ENCODE results near the gene SLC34A1. TPM values are rescaled to one million over a fixed set of nuclear protein-coding genes. Genes with fewer than 3 reads are reported as not detected.
"Not testable (repeated sequence)": the region's sequence is repeated elsewhere in the genome, so short reads cannot be mapped to it uniquely, and the experiment has no call there.

SLC34A1 gene
- total and polyA plus RNA-seq, 8 donors: not detected

DNA sequence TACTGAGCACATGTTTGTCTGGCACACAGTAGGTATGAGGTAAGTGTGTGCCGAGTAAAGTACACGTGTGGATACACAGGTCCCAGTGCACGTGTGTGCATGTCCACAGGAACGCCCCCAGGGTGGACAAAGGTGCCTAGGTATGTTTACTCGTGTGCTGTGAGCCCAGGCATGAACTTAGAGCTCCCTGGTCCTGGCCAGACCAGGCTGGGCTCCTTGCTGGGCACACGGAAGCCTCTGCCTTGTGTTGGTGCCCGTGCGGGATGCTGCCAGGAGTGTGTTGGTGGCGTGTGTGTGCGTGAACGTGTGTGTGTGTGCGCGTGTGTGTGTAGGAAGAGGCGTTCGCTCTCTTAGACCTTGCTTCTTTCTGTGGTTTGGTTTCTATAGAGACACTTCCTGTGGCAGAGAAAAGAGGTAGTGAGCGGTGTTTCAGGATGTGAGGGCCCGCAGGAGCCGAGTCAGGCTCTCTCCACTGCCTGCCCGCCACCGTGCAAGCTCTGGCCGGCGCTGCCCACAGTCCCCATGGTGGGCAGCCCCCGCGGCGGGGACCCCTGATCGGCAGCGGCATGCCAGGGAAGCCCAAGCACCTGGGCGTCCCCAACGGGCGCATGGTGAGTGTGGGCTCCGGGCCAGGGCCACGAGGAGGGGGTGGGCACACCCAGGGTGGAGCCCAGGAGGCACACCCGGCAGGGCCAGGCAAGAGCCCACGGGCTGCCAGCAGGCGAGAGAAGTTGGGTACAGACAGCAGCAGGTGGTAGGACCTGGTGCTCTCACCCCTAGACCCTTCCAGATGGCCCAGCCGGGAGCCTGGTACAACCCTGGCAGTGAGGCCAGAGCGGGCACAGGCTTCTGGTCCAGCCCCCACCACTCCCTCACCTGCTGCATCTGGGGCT is 26.5 kb upstream of the SLC34A1 start, which contains the start of gene RGS14:
Gene RGS14, plus strand, starts transcription at position 466 of the 893 bp plus-strand sequence. Its CDS starts 101 bp downstream, at position 567.
- FAIRE-seq (no peak), ATAC-seq (peak in 3 of 4 donors; percentile 59 to 67 (median 64)), DNase-seq (peak in 2 of 6 donors; percentile 44 to 75)
- intact Hi-C loops (cut with DNase I): no loop called here
- Histone ChIP-seq H3K27me3 (no peaks in the 10 kb centered on the region), H3K36me3 (no peaks in the 10 kb centered on the region), H3K27ac (no peak within 1 kb of the TSS), H3K4me1 (peaks cover 0 to under 1% (median 0%) of the 10 kb centered on the region in 3 donors), H3K4me3 (peak within 1 kb of the TSS in 1 of 4 donors; percentile 39), H3K9me3 (no peaks in the 10 kb centered on the region)
- 60 to 70% methylated on average over 36 to 37 of the region's 37 CpGs for WGBS, 2 donors
- TF ChIP-seq, protein P1, sequence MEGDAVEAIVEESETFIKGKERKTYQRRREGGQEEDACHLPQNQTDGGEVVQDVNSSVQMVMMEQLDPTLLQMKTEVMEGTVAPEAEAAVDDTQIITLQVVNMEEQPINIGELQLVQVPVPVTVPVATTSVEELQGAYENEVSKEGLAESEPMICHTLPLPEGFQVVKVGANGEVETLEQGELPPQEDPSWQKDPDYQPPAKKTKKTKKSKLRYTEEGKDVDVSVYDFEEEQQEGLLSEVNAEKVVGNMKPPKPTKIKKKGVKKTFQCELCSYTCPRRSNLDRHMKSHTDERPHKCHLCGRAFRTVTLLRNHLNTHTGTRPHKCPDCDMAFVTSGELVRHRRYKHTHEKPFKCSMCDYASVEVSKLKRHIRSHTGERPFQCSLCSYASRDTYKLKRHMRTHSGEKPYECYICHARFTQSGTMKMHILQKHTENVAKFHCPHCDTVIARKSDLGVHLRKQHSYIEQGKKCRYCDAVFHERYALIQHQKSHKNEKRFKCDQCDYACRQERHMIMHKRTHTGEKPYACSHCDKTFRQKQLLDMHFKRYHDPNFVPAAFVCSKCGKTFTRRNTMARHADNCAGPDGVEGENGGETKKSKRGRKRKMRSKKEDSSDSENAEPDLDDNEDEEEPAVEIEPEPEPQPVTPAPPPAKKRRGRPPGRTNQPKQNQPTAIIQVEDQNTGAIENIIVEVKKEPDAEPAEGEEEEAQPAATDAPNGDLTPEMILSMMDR (IDR thresholded peaks at IDR 0.05): no peak

DNA sequence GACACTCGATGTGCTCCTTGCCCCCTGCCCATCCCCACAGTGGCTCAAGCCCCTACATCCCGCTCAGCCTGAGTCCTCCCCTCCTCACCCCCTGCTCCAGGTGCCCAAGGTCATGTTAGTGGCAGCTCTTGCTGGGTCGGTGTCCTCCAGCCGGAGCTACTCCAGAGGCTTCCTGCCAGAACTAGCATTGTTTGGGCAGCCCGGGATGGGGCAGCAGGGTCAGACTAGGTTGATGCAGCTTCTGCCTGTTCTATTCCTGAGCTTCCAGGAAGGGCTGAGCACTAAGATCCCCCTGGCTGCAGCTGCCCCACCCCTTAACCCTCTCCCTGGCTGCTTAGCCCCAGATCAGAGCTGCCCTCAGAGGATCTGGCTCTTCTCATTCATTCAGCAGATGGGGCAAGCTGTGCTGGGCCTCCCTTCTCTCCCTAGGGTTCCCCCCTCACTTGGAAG is 25.8 kb upstream of the SLC34A1 start:
- ATAC-seq (no peak), DNase-seq (peak in 1 of 6 donors; percentile 12), FAIRE-seq (no peak)
- Histone ChIP-seq H3K36me3 (no peaks in the 10 kb centered on the region), H3K27ac (no peak overlapping the region), H3K4me3 (peak overlapping the region in 1 of 4 donors; percentile 39), H3K27me3 (no peaks in the 10 kb centered on the region), H3K4me1 (peaks cover 0 to 2% (median 0%) of the 10 kb centered on the region in 3 donors), H3K9me3 (no peaks in the 10 kb centered on the region)
- TF ChIP-seq, protein P1 (IDR thresholded peaks at IDR 0.05): no peak
- intact Hi-C loops (cut with DNase I): no loop called here
- 22 to 23% methylated on average over 5 of the region's 5 CpGs for WGBS, 2 donors

DNA sequence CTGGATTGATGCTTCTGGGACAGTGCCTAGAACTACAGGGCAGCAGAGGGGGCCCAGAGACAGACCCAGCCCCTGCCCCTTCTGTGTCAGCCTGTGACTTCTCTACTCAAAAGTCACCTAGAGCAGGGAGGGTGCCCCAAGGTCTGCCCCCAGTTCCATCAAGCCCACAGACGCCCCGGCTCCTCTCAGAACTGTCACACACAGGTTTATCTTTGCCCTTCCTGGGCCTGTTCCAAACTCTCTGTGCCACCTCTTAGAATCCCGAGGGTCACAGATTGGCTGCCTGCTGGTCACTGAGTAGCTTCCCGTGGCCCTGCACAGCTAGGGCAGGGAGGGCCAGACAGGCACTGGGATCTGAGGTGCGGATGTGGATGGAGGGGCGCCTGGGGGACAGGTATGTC is 24.8 kb upstream of the SLC34A1 start:
- TF ChIP-seq, protein P1 (IDR thresholded peaks at IDR 0.05): no peak
- Histone ChIP-seq H3K27me3 (no peaks in the 10 kb centered on the region), H3K36me3 (no peaks in the 10 kb centered on the region), H3K27ac (no peak overlapping the region), H3K4me3 (no peak overlapping the region), H3K9me3 (no peaks in the 10 kb centered on the region), H3K4me1 (peaks cover 0 to 7% (median 0%) of the 10 kb centered on the region in 3 donors)
- intact Hi-C loops (cut with DNase I): no loop called here
- ATAC-seq (no peak), DNase-seq (peak in 2 of 6 donors; percentile 14 to 54), FAIRE-seq (no peak)
- WGBS, 2 donors: 69 to 79% methylated on average over 6 of the region's 6 CpGs

DNA sequence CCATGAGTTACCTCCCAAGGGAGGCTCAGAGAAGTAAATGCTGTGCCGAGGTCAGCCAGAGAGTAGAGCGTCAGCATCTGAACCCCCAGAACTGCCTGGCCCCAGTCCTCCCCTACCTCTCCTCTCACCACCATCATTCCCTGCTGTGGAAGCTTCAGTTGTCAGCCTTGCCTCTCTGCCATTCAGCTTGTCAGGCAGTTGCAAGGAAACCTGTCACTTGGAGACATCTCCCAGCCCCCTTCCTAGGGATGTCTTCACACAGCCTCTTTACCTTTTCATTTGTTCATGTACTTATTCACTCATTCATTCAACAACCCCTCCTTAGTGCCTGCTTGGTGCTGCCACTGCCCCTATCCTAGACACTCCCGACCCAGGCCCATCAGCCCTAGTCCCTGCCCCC is 24.4 kb upstream of the SLC34A1 start:
- TF ChIP-seq, protein P1 (IDR thresholded peaks at IDR 0.05): no peak
- intact Hi-C loops (cut with DNase I): no loop called here
- no peak for FAIRE-seq
- no peak overlapping the region for H3K4me3 ChIP-seq
- DNase-seq: peak in 2 of 6 donors; percentile 13 to 24
- H3K9me3 ChIP-seq: no peaks in the 10 kb centered on the region
- no peak for ATAC-seq
- no peaks in the 10 kb centered on the region for H3K27me3 ChIP-seq
- WGBS, 2 donors: 66 to 75% methylated on average over 3 of the region's 3 CpGs
- H3K27ac ChIP-seq: no peak overlapping the region
- no peaks in the 10 kb centered on the region for H3K36me3 ChIP-seq
- H3K4me1 ChIP-seq: peaks cover 0 to 7% (median 0%) of the 10 kb centered on the region in 3 donors

DNA sequence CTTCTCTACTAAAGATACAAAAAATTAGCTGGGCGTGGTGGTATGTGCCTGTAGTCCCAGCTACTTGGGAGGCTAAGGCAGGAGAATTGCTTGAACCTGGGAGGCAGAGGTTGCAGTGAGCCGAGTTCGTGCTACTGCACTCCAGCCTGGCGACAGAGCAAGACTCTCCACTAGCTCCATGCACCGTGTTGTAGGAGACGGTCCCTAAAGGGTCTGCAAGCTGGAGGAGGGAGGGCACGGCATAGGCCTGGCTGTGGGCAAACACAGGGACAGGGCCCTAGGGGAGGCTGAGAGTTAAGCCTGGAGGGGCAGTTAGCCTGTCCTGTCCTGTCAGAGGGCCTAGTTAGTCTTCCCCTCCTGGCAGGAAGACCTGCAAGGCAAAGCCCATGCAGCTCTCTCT is 23.5 kb upstream of the SLC34A1 start:
- intact Hi-C loops (cut with DNase I); H3K9me3 ChIP-seq; H3K27me3 ChIP-seq; H3K36me3 ChIP-seq; H3K4me3 ChIP-seq; FAIRE-seq; ATAC-seq; H3K27ac ChIP-seq: not testable (repeated sequence)
- peak in 2 of 6 donors; percentile 27 to 45 for DNase-seq
- H3K4me1 ChIP-seq: peaks cover under 1 to 12% (median 3%) of the 10 kb centered on the region in 3 donors
- 92 to 94% methylated on average over 7 of the region's 7 CpGs for WGBS, 2 donors

Data from pancreas (tissue), 10 donors.